NCI-H774 (cell line): ENCODE measurements around the gene SLC9A6.
A peak's percentile ranks its signal among the peaks of the same experiment; 100 is the strongest.

Experiments used
- DNase-seq: peaks from one replicate; lab custom pipeline; 2025; lab: John Stamatoyannopoulos, UW

Gene SLC9A6

DNA sequence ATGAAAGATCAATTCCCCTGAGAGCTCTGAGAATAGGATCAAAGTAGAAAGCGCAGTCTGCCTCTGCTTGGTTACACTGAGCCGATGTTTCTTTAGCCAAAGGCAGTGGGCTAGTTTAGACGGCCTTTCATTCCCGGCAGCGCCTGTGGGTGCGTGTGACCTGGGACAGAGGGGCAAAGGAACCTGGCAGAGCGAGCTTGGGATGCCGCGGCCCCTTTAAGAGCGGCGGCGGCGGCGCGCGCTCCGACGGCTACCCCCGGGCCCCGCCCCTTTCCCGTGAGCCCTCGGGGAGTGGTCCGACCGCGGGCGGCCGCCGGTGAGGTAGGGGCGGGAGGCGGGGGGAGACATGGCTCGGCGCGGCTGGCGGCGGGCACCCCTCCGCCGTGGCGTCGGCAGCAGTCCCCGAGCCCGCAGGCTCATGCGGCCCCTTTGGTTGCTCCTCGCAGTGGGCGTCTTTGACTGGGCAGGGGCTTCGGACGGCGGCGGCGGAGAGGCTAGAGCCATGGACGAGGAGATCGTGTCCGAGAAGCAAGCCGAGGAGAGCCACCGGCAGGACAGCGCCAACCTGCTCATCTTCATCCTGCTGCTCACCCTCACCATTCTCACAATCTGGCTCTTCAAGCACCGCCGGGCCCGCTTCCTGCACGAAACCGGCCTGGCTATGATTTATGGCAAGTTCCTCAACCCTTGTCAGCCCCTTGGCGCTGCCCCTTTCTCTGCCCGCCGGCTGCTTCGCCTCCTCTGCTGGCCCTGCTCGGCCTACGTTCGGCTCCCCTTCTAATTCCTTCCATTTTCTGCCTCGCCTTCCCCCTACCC, at the start of gene SLC9A6:
Gene SLC9A6, plus strand, starts transcription at position 279 of the 816 bp plus-strand sequence. Its CDS starts 224 bp downstream, at position 503.
- peak; percentile 73 for DNase-seq

DNA sequence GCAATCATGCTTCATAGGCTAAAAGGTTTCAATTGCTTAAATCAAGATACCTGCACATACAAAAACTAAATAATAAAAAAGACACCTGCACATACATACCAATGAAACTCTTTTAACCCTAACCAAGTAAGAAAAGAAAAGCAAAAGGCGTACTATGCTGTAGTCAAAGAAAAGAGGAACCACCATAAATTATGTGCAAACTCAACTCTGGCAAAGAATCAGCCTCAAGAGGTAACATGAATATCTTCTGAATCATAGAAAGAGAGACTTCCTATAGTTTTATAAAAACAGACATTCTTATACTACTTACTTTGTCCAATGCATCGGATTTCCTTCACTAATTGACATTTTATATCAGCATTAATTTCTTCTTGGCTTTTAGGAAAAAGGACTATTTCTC, 40.7 kb upstream of the SLC9A6 start:
- no peak for DNase-seq

DNA sequence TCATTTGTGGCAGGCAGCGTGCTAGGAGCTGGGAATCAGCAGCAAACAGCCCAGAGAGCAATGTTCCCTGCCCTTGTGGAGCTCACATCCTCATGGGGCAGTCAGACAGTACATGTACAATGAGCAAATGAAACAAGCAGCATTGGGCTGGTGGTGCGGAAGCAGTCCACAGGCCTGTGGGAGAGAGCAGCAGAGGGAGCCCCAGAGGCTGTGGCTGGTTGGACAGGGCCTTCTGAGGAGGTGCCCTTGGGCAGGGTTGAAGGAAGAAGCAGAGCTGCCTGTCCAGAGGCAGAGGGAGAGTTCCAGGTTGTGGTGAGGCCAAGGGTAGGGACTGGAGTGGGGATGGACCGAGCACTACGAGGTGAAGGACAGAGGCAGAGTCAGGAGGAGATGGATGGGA, 33.9 kb upstream of the SLC9A6 start:
- DNase-seq, result no peak

DNA sequence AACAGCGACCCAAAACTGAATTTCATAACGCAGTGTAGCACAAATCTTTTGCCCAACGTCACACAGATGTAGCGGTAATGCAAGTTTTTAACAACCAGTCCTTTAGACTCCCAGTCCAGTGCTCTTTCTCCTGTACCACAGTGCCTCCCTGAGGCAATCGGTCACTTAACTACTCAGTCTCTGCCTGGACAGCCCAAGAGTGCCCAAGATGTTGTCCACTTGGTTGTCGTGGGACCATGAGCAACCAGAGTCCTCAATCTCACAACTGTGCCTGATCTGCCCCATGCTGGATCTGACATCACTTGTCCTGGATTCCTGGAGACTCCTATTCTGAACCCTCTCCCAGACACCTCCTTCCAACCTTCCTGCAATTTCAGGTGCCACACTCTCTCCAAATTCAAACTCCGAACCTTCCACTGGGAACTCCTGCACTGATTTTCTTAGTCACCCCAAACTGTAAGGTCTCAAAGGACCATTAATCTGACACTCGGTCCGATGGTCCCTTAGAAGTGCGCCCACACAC, 12.1 kb upstream of the SLC9A6 start:
- no peak for DNase-seq

DNA sequence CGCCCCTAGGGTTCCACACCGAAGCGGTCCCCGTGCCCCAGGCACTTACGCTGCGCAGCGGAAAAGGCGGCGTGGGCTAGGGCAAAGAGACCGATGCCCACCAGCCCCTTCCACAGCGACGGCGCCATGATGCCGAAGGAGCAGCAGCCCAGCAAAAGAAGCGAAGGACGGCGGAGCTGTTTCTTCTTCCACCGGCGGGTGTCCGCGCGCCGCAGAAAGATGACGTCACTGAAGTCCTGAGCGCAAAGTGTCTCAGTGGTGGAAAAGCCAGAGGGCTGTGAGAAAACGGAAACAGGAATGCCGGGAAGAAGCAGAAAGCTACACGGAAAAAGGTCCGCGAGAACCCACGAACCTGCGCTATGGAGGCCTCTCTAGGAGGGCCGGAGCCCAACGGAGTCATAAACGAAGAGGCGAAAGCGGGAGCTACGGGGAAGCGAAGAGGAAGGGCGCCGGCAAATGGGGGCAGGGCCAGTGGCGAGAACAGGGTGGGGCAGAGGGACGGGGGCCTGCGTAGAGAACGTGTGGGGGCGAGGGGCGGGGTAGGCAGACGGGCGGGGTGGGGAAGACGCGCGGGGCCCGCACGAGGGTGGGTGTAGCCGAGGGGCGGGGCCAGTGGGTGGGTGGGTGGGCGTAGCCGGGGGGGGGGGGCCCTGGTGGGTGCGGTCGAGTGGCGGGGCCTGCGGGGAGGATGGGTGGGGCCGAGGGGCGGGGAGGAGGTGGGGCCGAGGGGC, 11.5 kb upstream of the SLC9A6 start, which contains the start of gene MMGT1:
Gene MMGT1, minus strand, starts transcription at position 441 of the 731 bp plus-strand sequence. Its CDS starts 313 bp downstream, at position 128.
- DNase-seq, result peak; percentile 93

DNA sequence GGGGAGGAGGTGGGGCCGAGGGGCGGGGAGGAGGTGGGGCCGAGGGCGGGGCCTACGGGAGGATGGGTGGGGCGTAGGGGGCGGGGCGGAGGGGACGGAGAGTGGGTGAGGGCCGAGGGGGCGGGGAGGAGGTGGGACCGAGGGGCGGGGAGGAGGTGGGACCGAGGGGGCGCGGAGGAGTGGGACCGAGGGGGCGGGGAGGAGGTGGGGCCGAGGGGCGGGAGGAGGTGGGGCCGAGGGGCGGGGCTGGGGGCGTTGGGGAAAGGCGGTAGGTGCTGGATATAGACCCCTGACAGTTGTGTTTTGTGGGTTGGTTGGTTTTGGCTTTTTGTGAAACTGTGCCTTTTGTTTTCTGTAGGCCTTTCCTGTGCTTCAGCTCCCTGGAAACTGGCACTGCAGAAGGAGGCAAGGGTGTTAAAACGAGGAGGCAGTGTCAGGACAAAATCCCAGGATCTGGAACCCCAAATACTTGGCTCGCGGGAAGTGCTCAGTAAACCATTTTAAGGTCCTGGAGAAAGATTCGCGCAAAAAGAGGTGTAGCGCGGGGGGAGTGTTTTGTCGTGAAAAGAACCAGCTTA, 10.9 kb upstream of the SLC9A6 start:
- DNase-seq, result peak; percentile 50

DNA sequence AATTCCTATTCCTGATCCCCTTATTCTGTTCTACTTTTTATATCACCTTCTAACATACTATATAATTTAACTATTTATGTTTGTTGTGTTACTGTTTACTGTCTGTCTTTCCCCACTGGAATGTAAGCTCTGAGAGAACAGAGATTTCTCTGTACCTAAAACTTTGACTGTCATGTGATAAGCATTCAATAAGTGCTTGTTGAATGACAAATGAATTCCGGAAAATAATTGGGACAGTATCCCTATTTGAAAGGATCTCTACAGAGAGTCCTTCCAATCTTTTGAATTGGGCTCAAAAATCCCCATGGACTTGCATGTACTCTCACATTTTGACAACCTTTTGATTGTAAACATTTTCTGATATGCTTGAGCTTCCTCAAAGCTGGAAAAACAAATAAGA, 9.8 kb upstream of the SLC9A6 start:
- DNase-seq, result no peak

DNA sequence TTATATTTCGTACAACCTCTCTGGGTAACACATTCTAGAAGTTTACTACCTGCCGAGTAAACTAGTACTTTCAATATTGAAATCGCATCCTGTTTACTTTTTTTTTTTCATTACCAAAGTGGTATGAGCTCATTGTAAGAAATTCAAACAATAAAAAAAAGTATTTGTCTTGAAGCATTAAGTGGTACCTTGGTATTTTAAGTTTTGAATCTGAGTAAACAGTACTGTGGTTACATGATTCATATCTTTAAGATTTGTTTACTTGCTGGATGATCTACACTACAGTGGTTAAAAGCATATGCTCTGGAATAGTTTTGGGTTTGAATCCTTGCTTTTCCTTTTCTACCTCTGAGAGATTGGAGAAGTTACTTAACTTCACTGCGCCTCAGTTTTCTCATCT, 7.6 kb upstream of the SLC9A6 start:
- no peak for DNase-seq

DNA sequence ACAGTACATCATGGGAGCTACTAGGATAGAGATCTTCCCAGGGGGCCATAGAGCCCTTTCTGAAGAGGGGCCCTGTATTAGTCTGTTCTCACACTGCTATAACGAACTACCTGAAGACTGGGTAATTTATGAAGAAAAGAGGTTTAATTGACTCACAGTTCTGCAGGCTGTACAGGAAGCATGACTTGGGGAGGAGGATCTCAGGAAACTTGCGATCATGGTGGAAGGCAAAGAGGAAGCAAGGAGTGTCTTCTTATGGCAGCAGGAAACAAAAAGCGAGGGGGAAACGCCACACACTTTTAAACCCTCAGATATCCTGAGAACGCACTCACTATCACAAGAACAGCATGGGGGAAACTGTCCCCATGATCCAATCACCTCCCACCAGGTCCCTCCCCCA, 4.2 kb upstream of the SLC9A6 start:
- no peak for DNase-seq

DNA sequence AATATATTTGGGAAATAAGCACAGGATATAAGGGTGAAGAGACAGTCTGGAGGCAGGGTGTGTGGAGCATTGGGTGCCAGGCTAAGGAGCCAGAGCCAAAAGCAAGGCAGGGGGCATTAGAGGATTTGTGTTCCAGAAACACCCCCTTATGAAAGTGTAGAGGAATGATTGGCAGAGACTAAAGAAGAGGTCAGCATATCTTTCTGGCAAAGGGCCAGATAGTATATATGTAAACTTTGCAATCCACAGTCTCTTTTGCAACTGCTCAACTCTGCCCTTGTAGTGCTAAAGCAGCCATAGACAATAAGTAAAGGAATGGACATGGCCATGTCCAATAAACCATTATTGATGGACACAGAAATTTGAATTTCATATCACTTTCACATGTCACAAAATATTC, 3.6 kb upstream of the SLC9A6 start:
- DNase-seq, result no peak

DNA sequence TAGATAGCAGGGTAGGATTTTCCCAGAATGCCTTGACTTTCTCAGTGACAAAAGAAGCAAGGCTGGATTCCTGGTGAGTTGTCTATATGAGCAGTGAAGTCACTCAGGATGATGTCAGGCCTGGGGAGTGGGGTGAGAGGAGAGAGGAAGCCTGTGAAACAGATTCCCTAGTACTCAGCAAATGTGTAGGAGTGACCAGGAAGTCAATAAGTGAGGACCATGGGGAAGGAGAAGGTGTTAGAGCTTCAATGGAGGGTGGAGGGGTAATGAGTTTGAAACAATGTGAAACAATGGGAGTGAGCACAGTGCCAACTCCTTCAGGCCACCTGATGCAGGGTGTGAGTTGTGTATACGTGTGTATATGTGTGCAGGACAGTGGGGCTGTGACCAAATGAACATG, 2.4 kb upstream of the SLC9A6 start:
- DNase-seq, result no peak

DNA sequence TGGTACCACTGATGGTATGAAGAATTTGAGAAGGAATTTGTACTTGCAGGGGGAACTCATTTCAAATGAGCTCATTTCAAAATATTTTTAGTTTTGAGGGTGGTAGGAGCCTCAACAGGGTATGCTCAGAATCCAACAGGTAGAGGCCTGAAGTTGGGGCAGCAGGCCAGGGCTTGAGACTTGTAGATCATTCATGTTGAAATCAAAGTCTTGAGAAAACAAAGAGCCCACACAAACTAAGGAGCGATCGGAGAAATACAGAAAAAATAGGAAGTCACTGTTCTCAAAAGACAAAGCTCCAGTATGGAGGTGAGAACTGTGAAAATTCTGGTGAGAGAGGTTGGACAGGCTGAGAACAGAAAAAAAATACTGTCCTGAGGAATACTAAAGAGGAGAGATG, 979 bp upstream of the SLC9A6 start:
- DNase-seq, result no peak

DNA sequence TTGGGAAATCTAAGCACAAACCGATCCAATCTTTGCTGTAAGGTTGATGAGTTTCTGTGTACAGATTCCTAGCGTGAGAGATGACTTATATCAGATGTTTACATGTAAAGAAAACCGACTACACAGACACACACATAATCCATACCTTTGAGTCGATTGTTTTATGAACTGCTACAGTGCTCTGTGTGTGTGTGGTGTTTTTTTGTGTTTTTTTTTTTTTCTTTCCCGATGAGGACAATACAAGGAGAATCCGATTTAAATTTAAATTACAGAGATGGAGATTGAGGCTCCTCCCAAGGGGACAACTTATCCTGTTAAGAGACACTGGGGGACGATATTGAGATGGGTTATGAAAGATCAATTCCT, 461 bp upstream of the SLC9A6 start:
- no peak for DNase-seq

DNA sequence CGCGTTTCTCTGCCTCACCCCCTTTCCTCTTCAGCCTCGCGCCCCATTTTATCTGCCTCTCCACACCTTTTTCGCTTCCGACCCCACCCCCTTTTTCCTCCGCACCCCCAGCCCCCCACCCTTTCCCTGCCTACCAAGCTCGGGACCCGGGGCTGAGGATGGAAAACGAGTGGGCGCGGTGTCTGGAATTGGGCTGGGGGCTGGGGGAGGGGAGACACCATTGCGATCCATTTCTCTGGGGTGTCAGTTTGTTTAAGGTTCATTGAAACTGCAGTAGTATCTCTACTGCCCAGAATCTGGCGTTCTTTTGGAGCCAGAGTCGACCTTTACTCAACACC, 707 bp downstream of the SLC9A6 start:
- no peak for DNase-seq

DNA sequence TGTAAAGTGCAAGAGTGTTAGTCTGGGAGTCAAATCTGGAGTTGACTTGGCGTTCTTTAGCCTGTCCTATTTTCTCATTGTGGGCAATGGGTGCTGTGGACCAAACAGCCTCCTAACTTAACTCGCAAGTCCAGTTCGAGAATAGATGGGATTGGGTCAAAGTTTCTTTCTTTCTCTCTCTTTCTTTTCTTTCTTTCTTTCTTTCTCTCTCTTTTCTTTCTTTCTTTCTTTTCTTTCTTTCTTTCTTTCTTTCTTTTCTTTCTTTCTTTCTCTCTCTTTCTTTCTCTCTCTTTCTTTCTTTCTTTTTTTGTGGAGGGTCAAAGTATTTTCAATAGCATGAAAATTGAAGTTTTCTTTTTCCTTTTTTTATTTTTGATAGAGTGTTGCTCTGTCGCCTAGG, 3.0 kb downstream of the SLC9A6 start:
- no peak for DNase-seq

DNA sequence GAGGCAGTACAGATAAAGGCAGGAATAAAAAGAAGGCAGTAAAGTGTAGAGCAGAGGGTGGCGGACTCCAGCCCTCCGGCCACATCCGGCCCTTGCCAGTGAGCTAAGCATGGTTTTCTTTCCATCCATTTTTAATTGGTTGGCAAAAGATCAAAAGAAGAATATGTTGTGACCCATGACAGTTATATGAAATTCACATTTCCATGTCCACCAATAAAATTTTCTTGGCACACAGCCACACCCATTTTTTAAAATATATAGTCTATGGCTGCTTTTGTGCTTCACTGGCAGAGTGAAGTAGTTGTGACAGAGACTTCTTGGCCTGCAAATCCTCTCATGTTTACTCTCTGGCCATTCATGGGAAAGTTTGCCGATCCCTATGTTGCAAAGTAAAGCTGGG, 29.8 kb downstream of the SLC9A6 start:
- DNase-seq, result no peak

DNA sequence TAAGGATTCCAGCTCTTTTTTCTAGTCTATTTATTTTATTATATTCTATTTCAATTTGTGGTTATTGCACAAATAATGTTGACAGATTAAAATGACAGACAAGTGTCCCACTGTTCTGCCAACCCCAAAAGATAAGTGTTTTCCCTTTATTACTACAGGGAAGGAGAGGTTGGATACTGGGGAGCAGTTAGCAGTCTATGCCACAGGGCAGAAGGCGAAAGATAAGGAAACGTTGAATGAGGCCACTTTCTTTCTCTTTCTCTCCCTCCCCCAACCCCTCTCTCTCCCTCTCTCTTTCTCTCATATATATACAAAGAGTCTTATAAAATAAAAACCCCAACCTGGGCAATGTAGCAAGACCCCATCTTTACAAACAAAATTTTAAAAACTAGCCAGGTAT, 31.6 kb downstream of the SLC9A6 start:
- DNase-seq, result no peak

DNA sequence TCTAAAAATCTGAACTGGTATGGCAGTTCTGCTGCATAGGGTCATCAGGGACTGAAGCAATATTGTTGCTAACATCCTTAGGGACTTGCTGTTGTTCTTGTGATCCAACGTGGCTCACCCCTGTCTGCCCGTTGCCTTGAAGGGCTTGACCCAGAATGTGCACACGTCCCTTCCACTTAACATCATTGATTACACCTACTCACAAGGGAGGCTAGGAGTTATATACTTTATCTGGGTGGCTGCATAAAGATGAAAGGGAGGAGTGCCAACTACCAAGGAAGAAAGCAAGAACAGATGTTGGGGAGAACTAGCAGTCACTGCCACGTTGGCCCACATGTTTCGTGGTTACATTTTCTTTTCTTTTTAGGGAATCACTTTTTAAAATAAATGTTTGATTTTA, 34.0 kb downstream of the SLC9A6 start:
- DNase-seq, result no peak

DNA sequence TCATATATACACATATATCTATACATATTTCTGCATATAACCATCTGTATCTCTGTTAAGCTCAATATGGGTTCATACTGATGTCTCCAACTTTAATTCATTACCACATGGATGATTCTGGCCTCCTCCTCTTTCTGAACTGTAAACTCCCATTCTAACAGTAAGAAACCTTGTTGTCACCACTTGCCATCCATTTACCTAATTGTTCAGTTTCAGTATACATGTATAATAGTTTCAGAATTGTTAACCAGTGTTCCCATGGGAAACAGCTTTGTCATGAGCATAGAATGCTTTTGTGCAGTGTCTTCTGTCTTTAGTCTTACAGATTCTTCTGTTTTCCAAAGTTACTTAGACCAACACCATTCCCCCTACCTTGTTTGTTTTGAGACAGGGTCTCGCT, 35.9 kb downstream of the SLC9A6 start:
- DNase-seq, result no peak

DNA sequence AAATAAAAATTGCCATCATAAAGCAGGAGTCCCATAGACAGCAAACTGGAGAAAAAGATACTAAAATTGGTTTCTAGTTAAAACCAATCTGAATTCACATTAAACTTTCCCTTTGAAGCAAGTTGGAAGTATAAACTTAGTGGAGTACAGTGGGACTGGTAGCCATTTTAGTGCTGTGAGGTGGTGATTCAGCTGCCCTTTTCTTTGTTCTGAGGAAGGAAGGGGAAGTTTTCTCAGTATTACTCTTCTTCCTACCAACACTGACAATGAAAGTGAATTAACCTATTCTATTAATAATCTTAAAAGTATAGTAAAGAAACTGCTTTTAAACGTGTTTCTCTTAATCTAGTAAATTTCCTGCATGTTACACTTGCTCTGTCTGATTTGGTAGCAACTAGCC, 36.7 kb downstream of the SLC9A6 start:
- no peak for DNase-seq

DNA sequence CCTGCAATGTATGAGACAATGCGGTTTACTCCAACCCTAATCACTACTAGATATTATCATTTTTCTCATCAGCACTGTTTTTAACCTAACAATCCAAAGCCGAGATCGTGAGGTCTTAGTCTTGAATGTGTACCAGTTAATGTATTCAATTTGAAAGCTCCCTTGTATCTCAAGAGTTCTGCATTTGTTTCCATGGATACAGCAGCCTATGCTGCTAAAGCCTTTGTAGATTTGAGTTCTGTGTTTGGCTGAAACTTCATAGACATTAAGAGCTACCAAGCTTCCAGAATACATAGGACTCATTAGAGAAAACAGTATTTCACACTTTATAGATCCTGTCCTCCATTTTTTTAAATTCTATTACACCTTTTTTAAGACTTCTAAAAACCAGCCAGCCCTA, 39.9 kb downstream of the SLC9A6 start:
- no peak for DNase-seq

DNA sequence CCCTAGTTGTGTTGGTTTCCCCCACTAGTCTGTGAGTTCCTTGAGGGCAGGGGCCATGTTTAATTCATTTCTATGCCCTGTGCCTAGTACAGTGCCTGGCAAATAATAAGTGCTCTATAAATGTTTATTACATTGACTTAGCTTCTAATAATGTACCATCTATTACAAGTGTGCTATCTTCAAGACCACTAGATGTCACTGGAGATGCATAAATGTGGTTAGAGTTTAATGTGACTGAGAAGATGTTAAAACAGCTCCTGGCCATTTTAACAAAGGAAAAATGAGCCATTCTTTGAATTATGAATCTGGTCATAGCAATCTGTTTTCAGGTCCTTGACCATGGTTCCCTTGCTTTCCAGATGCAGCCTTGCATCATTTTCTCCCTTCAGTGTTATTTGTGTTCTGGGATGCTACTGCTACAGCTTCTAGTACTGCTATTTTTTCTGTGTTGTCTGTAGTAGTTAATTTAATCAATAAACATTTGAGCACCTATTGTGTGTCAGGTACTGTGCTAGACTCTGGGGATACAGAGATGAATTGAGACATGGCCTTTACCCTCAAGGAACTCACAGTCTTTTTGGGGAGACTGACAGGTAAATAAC, 43.2 kb downstream of the SLC9A6 start:
- peak; percentile 36 for DNase-seq

DNA sequence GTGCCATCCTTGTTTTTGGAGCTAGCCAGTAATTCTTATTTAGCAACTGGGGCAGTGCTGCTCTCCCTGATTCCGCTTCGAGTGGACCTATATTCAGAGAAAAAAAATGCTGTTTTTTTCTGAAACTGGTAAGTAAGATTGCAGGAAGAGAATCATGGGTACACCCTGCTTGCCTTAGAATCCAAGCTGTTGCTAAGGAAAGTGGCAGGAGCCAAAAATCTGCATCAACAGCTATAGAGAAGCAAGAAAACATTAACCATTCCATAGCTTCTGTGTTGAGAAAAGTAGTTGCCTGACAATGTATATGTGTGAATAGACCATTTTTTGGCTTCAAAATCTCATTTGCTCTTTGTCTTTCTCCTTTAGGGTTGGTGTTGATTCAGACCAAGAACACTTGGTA, 44.5 kb downstream of the SLC9A6 start:
- DNase-seq, result no peak
